Ascending aorta (tissue), 2 donors: ENCODE measurements around the gene PTP4A1. TPM values are rescaled to one million over a fixed set of nuclear protein-coding genes. Genes with fewer than 3 reads are reported as not detected.

Source experiments
- DNase-seq, 2 donors: peaks; one replicate each; pipeline ENCODE4 v3.0.0-alpha.2; 2019; ENCODE audit warnings: low spot score in 2 of 2
- H3K27ac ChIP-seq, 2 donors: fragments of 200-600 bp; sonication (generic); one replicate each; pipeline ENCODE4 v1.5.1; 2016 to 2017; ENCODE audit warnings: mild to moderate bottlenecking in 1 of 2
- H3K27me3 ChIP-seq: fragments of 200-600 bp; sonication (generic); one replicate; pipeline ENCODE4 v1.5.1; 2017
- H3K36me3 ChIP-seq, 2 donors: fragments of 200-600 bp; sonication (generic); one replicate each; pipeline ENCODE4 v1.5.1; 2016
- H3K4me1 ChIP-seq, 2 donors: fragments of 200-600 bp; sonication (generic); one replicate each; pipeline ENCODE4 v1.5.1; 2016 to 2017; ENCODE audit warnings: mild to moderate bottlenecking in 1 of 2
- H3K4me3 ChIP-seq, 2 donors: fragments of 200-600 bp; sonication (generic); one replicate each; pipeline ENCODE4 v1.5.1; 2016 to 2017; ENCODE audit warnings: mild to moderate bottlenecking in 1 of 2
- H3K9me3 ChIP-seq, 2 donors: fragments of 200-600 bp; sonication (generic); one replicate each; pipeline ENCODE4 v1.5.1; 2016
- intact Hi-C: fragments of 100-400 bp; cut with DNase I; formaldehyde crosslinking; loops from one replicate; pipeline ENCODE4 v1.15.1; 2023
- total RNA-seq: library from RNA; depleted of rRNA; stranded (reverse); fragments of >200 nt; gene quantifications from one replicate; pipeline ENCODE4 v1.1.0, GENCODE V29; 2016
- TF ChIP-seq, protein P1 (sequence below), 3 experiments: fragments of 200-600 bp in 2 of 3; fragments of 450-650 bp in 1 of 3; sonication (generic) in 2 of 3; IDR thresholded peaks; one replicate each; pipeline ENCODE4 v1.5.1; 2016 to 2019; ENCODE audit warnings: antibody characterized with exemption in 3 of 3, mild to moderate bottlenecking in 1 of 3, moderate library complexity in 1 of 3

Gene PTP4A1
- total RNA-seq, 1 donor from 2014 or later = 33.3 TPM

DNA sequence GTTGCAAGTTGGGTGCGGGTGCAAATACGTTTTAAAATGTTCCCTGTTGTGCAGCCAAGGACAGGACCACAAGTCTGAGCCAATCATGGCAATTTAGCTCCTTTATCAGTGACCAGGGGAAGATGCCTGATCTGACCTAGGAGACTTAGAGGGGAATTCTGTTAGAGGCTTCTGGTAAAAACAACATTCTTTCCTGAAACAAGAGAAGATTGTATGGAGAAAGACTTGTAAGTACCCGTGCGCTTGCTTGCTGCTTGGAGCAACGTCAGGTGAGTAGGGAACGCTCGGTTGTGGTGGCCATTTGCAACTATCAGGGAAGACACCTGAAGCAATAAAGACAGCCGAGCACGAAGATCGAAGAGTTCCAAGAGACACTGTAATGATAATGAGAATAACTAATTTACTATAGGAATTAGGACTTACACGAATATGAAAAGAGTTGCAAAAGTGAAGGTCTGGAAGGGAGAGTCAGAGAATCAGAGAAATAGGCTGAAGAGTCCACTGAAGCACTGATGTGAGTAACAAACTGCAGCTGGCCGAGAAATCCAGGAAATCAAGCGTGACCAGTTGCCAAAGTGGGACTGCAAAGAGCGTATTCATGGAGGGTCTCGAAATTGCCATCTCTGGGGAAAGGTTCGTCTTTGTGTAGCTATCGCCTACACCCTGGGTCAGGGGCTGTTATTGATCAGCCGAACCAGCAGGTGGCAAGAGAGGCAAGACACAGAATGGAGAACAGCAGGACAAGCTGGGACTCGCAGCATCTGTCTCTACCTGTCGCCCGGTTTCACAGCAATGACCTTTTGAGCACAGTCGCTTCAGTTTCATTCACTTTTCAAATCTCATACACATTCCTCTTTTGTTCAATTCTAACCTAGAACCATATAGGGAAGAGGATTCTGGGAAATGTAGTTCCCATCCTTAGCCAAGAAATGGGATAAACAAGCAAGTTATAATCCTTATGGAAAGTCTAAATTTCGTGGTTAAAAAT is 26.1 kb downstream of the PTP4A1 start:
- peak; percentile 25 to 75 for DNase-seq

GRCh38 chr6:63599243-63599642 is 27.0 kb downstream of the PTP4A1 start:
- TF ChIP-seq, protein P1, sequence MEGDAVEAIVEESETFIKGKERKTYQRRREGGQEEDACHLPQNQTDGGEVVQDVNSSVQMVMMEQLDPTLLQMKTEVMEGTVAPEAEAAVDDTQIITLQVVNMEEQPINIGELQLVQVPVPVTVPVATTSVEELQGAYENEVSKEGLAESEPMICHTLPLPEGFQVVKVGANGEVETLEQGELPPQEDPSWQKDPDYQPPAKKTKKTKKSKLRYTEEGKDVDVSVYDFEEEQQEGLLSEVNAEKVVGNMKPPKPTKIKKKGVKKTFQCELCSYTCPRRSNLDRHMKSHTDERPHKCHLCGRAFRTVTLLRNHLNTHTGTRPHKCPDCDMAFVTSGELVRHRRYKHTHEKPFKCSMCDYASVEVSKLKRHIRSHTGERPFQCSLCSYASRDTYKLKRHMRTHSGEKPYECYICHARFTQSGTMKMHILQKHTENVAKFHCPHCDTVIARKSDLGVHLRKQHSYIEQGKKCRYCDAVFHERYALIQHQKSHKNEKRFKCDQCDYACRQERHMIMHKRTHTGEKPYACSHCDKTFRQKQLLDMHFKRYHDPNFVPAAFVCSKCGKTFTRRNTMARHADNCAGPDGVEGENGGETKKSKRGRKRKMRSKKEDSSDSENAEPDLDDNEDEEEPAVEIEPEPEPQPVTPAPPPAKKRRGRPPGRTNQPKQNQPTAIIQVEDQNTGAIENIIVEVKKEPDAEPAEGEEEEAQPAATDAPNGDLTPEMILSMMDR (IDR thresholded peaks at IDR 0.05) = no peak
- H3K4me1 ChIP-seq = peaks cover 0 to 4% of the 10 kb centered on the region in 2 donors
- no peak overlapping the region for H3K4me3 ChIP-seq
- DNase-seq = no peak
- H3K27me3 ChIP-seq = no peaks in the 10 kb centered on the region
- intact Hi-C loops = loop anchor here (2.0 to 10.0 kb wide), 2 partner anchors 36 to 254 kb away; partner anchors contain the start of gene PHF3
- no peaks in the 10 kb centered on the region for H3K36me3 ChIP-seq
- H3K9me3 ChIP-seq = no peaks in the 10 kb centered on the region
- no peak overlapping the region for H3K27ac ChIP-seq

More for the DNA sequence above, 26.1 kb downstream of the PTP4A1 start:
- no peak overlapping the region for H3K27ac ChIP-seq
- peaks cover 0 to 4% of the 10 kb centered on the region in 2 donors for H3K4me1 ChIP-seq
- H3K36me3 ChIP-seq = no peaks in the 10 kb centered on the region
- intact Hi-C loops = loop anchor here (1.0 to 10.0 kb wide), 3 partner anchors 36 to 254 kb away; partner anchors contain the start of gene PHF3
- H3K4me3 ChIP-seq = peak overlapping the region; percentile 36 to 65
- no peaks in the 10 kb centered on the region for H3K27me3 ChIP-seq
- TF ChIP-seq, protein P1 (IDR thresholded peaks at IDR 0.05) = peak; percentile 77 to 93 (median 78)
- H3K9me3 ChIP-seq = no peaks in the 10 kb centered on the region

DNA sequence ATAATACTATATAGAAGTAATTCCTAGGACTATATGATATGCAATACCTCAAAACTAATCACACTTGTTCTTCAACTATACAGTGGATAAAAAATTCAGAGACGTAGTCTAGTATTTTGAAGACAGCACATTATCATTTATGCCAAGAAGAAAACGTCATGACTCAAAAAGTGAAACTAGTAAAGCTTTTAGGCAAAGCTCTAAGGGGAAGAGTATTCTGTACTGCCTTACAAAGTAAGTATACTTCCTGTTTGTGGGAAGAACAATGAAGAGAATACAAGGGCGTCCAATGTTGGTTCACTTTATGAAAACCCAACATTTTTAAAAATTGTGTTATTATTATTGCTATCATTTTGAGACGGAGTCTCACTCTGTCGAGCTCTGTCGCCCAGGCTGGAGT is 27.9 kb downstream of the PTP4A1 start:
- TF ChIP-seq, protein P1 (IDR thresholded peaks at IDR 0.05) = no peak
- Histone ChIP-seq H3K9me3 (no peaks in the 10 kb centered on the region), H3K4me3 (no peak overlapping the region), H3K27ac (no peak overlapping the region), H3K27me3 (no peaks in the 10 kb centered on the region), H3K36me3 (no peaks in the 10 kb centered on the region), H3K4me1 (peaks cover 0 to 4% of the 10 kb centered on the region in 2 donors)
- DNase-seq = no peak
- intact Hi-C loops = no loop called here

GRCh38 chr6:63609231-63609630 is 37.0 kb downstream of the PTP4A1 start:
- Histone ChIP-seq H3K4me1 (no peaks in the 10 kb centered on the region), H3K27me3 (no peaks in the 10 kb centered on the region), H3K36me3 (no peaks in the 10 kb centered on the region), H3K9me3 (no peaks in the 10 kb centered on the region), H3K27ac (no peak overlapping the region), H3K4me3 (no peak overlapping the region)
- intact Hi-C loops = no loop called here
- no peak for DNase-seq
- TF ChIP-seq, protein P1 (IDR thresholded peaks at IDR 0.05) = no peak

- no peak overlapping the region for H3K4me3 ChIP-seq
- no peaks in the 10 kb centered on the region for H3K4me1 ChIP-seq
- intact Hi-C loops = no loop called here
- no peaks in the 10 kb centered on the region for H3K9me3 ChIP-seq
- H3K36me3 ChIP-seq = no peaks in the 10 kb centered on the region
- TF ChIP-seq, protein P1 (IDR thresholded peaks at IDR 0.05) = no peak
- DNase-seq = no peak
- no peaks in the 10 kb centered on the region for H3K27me3 ChIP-seq
- H3K27ac ChIP-seq = no peak overlapping the region
Measured at GRCh38 chr6:63610944-63611343, 38.7 kb downstream of the PTP4A1 start.
